K562 (cell line): Measurements from ENCODE around the gene RNF2. TPM values are rescaled to one million over a fixed set of nuclear protein-coding genes. Genes with fewer than 3 reads are reported as not detected.

Experiments
- BCLAF1 ChIP-seq, 2 experiments: fragments of 450-650 bp in 1 of 2; IDR thresholded peaks; 2 replicates each; pipeline ENCODE4 v1.6.1; 2011 to 2017; ENCODE audit warnings: low read depth in 2 of 2, antibody characterized with exemption in 1 of 2, borderline replicate concordance in 1 of 2, low read length in 1 of 2, mild to moderate bottlenecking in 1 of 2, mixed read lengths in 1 of 2; ENCODE audit not compliant: control insufficient read depth in 1 of 2
- DPF2 ChIP-seq: fragments of 450-650 bp; IDR thresholded peaks from 2 replicates; pipeline ENCODE4 v1.6.1; 2016
- HLTF ChIP-seq: fragments of 450-650 bp; IDR thresholded peaks from 2 replicates; pipeline ENCODE4 v1.6.1; 2016
- HNRNPL ChIP-seq: fragments of 200-400 bp; formaldehyde crosslinking; IDR thresholded peaks from 2 replicates; pipeline ENCODE4 v1.6.1; 2017; ENCODE audit warnings: low read depth, mild to moderate bottlenecking, low read length
- ID3 ChIP-seq, 2 experiments: fragments of 250-450 bp in 1 of 2; fragments of 450-650 bp in 1 of 2; sonication (Bioruptor Pico) in 1 of 2; IDR thresholded peaks; 2 replicates each; pipeline versions ENCODE4 v1.6.1 to v1.8.0; 2016 to 2021; ENCODE audit warnings: mild to moderate bottlenecking in 2 of 2, moderate library complexity in 2 of 2, missing compliant biosample characterization in 1 of 2, missing genetic modification characterization in 1 of 2
- KAT7 ChIP-seq: sonication (generic); formaldehyde crosslinking; IDR thresholded peaks from 2 replicates; pipeline ENCODE4 v1.8.0; 2022; ENCODE audit warnings: missing genetic modification reagents, mild to moderate bottlenecking, borderline replicate concordance
- KDM5B ChIP-seq: fragments of 200-600 bp; sonication (generic); IDR thresholded peaks from 2 replicates; pipeline ENCODE4 v1.6.1; 2012; ENCODE audit warnings: low read depth, mild to moderate bottlenecking, moderate library complexity, low read length, control low read depth, inconsistent platforms; ENCODE audit not compliant: insufficient replicate concordance
- NFXL1 ChIP-seq: fragments of 450-650 bp; formaldehyde crosslinking; IDR thresholded peaks from 2 replicates; pipeline ENCODE4 v1.4.0; 2021; ENCODE audit warnings: mild to moderate bottlenecking
- PML ChIP-seq: IDR thresholded peaks from 2 replicates; pipeline ENCODE4 v1.6.1; 2012; ENCODE audit warnings: low read length, inconsistent platforms
- PRMT5 ChIP-seq: sonication (generic); formaldehyde crosslinking; IDR thresholded peaks from 2 replicates; pipeline ENCODE4 v1.5.0; 2020; ENCODE audit warnings: missing genetic modification reagents
- SMARCE1 ChIP-seq: fragments of 450-650 bp; IDR thresholded peaks from 2 replicates; pipeline ENCODE4 v1.7.1; 2016; ENCODE audit warnings: mild to moderate bottlenecking
- TOE1 ChIP-seq, 2 experiments: fragments of 450-650 bp in 1 of 2; sonication (generic) in 1 of 2; formaldehyde crosslinking in 1 of 2; IDR thresholded peaks; 2 replicates each; pipeline versions ENCODE4 v1.7.1 to v1.8.0; 2016 to 2022; ENCODE audit warnings: borderline replicate concordance in 2 of 2, mild to moderate bottlenecking in 2 of 2, antibody characterized with exemption in 1 of 2, inconsistent platforms in 1 of 2, low read depth in 1 of 2, missing genetic modification reagents in 1 of 2, moderate library complexity in 1 of 2
- ZBTB11 ChIP-seq, 3 experiments: fragments of 200-800 bp in 1 of 3; fragments of 250-450 bp in 1 of 3; fragments of 450-650 bp in 1 of 3; sonication (Bioruptor Pico) in 1 of 3; sonication (Bioruptor generic) in 1 of 3; formaldehyde crosslinking in 1 of 3; IDR thresholded peaks; 2 replicates each; pipeline versions ENCODE4 v1.6.1 to v1.8.0; 2016 to 2022; ENCODE audit warnings: mild to moderate bottlenecking in 2 of 3, missing genetic modification characterization in 2 of 3, missing compliant biosample characterization in 1 of 3, moderate library complexity in 1 of 3
- ZBTB5 ChIP-seq: fragments of 450-650 bp; IDR thresholded peaks from 2 replicates; pipeline ENCODE4 v1.6.1; 2017; ENCODE audit warnings: antibody characterized with exemption
- ZNF316 ChIP-seq: fragments of 450-650 bp; IDR thresholded peaks from 2 replicates; pipeline ENCODE4 v1.6.1; 2016
- ZNF57 ChIP-seq: fragments of 450-650 bp; formaldehyde crosslinking; IDR thresholded peaks from 2 replicates; pipeline ENCODE4 v1.4.0; 2020; ENCODE audit warnings: mild to moderate bottlenecking, moderate library complexity
- polyA plus RNA-seq, 8 experiments: library from polyadenylated mRNA; depleted of rRNA in 4 of 8; stranded (reverse) in 5 of 8; unstranded in 3 of 8; fragments of >200 nt; fragmentation: Nextera tagmentation in 2 of 8; fragmentation: Illumina TruSeq in 1 of 8; extraction: Ambion mirVana in 2 of 8; extraction: Trizol in 1 of 8; gene quantifications; 2 replicates each; pipeline versions ENCODE4 v1.2.1 to v1.2.3, GENCODE V29; 2011 to 2014; ENCODE audit warnings: inconsistent platforms in 1 of 8, missing spikeins in 1 of 8
- total RNA-seq, 7 experiments: library from RNA; depleted of rRNA in 6 of 7; stranded (reverse); fragments of >200 nt in 6 of 7; fragmentation: Illumina TruSeq in 2 of 7; extraction: Trizol in 2 of 7; gene quantifications; 2 replicates each; pipeline versions ENCODE4 v1.2.1 to v1.2.3, GENCODE V29; 2011 to 2021; ENCODE audit warnings: low replicate concordance in 1 of 7

RNF2 gene
- total and polyA plus RNA-seq, 9 of the 15 experiments (the other 6 are each of a cell fraction or from before 2014, with no cell fraction given) = 7.1 to 66.5 (median 32.9) TPM

GRCh38 chr1:185045814-185046492 is 595 bp downstream of the RNF2 start (continued):
- 0 out of 4 replicates have a peak, but pooled peaks of 1 of the 2 experiments have one; percentile 38 for TF ChIP-seq BCLAF1 (IDR thresholded peaks at IDR 0.05; ENCODE audit: borderline replicate concordance in 1 of 2, control insufficient read depth in 1 of 2, low read depth in 2 of 2, low read length in 1 of 2)
- 0 out of 2 replicates have a peak, but pooled peaks have one; percentile 10 for TF ChIP-seq HNRNPL
- no peak for TF ChIP-seq ZNF57 (CRISPR knock-in tag)
- TF ChIP-seq SMARCE1 = 0 out of 2 replicates have a peak, but pooled peaks have one; percentile 49
- peak in 1 of 3 experiments; percentile 57; a peak in 1 of 6 replicates for TF ChIP-seq ZBTB11 (CRISPR knock-in tag; IDR thresholded peaks at IDR 0.05)
- TF ChIP-seq TOE1 (IDR thresholded peaks at IDR 0.05; ENCODE audit: borderline replicate concordance) = peak; percentile 24; the same call in 1 of the 2 replicates
- no peak for TF ChIP-seq TOE1 (CRISPR knock-in tag; IDR thresholded peaks at IDR 0.05; ENCODE audit: borderline replicate concordance, low read depth)
- no peak for TF ChIP-seq HLTF
- no peak for TF ChIP-seq NFXL1 (CRISPR knock-in tag)
- TF ChIP-seq PML = peak; percentile 3; the same call in 1 of the 2 replicates
- no peak for TF ChIP-seq ZBTB5
- no peak for TF ChIP-seq ZNF316
- TF ChIP-seq PRMT5 = no peak
- no peak for TF ChIP-seq KAT7 (CRISPR knock-in tag)
- peak; percentile 52 for TF ChIP-seq KDM5B
- TF ChIP-seq ID3 (CRISPR knock-in tag; IDR thresholded peaks at IDR 0.05) = no peak
- no peak for TF ChIP-seq ID3 (tag; IDR thresholded peaks at IDR 0.05)
- 0 out of 2 replicates have a peak, but pooled peaks have one; percentile 14 for TF ChIP-seq DPF2
